GM21390 (cell line): ENCODE measurements around the gene PARD3B.

Experiments
- ATAC-seq: cut with Tn5 transposase; IDR thresholded peaks from one replicate; pipeline ENCODE4 v1.9.1; 2021; ENCODE audit not compliant: unreplicated experiment

PARD3B gene

GRCh38 chr2:205041472-205042130 lies 496.3 kb downstream of the PARD3B start:
- no peak for ATAC-seq

DNA sequence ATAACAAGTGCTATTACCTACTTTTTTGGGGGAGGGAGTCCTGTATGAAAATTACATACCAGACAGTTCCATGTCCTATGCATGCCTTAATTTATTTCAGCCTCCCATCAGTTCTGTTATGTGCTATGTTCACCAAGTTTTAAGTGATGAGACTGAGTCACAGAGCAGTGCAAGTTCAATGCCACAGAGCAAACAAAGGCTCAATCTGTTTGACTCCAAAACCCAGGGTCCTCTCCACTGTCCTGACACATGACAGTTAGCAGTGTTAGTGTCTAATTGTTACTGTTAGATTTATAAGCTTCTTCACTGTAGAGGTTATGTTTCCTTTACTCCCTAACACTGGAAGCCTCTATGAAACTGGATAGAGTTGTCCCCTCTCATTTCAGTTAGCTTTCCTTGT lies 498.0 kb downstream of the PARD3B start:
- no peak for ATAC-seq

GRCh38 chr2:205045706-205046105 lies 500.4 kb downstream of the PARD3B start:
- ATAC-seq, result no peak

DNA sequence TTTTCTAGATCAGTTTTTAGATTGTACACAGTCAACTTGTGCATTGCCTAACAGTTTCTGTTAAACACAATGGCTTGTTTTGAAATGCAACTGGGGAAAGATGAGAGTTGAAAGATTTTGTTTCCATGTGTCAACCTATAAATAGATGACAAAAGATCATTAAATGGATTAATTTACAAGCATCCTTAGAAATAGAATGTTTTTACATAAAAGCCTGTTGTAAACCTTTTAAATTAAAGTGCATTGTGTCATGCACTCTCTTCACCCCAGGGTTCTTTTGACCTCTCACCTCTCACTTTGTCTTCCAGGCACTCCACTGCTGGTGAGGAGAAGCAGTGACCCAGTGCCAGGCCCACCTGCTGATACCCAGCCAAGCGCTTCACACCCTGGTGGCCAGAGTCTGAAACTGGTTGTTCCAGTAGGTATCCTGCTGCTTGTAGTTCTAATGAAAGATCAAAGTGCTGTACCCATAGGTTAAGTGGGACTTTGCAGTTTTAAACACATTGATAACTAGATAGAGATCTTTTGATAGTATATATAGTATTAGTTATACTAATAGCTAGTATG lies 502.1 kb downstream of the PARD3B start:
- no peak for ATAC-seq

DNA sequence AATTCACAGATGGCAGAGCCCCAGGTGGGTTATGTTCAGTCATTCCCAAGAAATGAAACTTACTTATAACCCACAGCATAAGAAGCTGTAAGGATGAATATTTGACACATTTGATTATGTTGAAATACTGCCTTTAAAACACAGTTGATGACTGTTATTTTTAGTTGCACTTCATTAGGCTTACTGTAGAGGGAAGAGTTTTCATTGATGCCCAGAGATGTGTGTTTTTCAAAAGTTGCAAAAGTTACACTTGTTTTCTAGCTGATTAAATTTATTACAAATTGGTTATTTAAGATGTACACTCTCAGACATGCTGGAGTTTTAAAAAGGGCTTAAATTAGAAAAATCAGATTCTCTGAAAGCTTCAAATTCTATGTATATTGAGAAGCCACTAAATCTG lies 506.1 kb downstream of the PARD3B start:
- no peak for ATAC-seq

GRCh38 chr2:205052781-205053180 lies 507.5 kb downstream of the PARD3B start:
- ATAC-seq, result no peak

DNA sequence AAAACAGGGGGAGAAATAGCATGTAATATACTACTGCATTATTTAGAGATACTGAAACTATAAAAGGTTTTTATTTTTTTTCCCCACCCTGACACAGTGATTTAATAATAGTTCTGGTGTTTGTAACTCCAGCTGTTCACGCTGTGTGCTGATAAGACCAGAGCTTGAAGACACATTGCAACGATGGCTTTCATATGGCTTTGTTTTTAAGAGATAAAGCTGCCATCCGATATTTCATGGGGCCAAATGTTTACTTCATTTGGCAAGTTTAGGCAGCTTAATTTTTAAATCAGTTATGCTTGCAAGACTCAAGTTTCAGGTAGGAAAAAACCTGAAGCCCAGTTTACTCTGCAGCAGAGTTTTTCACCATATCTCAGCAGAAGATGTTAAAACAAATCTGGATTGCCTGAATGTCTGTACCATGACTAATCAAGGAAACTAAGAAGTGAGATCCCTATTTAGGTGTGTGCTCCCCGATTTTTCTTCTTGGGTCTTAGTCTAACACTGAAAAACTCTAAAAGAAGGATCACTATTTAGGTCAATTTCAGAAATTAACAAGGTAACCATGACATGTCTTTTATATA lies 508.6 kb downstream of the PARD3B start:
- no peak for ATAC-seq

GRCh38 chr2:205054789-205055188 lies 509.5 kb downstream of the PARD3B start:
- ATAC-seq, result no peak

GRCh38 chr2:205055251-205055650 lies 510.0 kb downstream of the PARD3B start:
- ATAC-seq, result no peak

GRCh38 chr2:205056151-205056561 lies 510.9 kb downstream of the PARD3B start:
- no peak for ATAC-seq

DNA sequence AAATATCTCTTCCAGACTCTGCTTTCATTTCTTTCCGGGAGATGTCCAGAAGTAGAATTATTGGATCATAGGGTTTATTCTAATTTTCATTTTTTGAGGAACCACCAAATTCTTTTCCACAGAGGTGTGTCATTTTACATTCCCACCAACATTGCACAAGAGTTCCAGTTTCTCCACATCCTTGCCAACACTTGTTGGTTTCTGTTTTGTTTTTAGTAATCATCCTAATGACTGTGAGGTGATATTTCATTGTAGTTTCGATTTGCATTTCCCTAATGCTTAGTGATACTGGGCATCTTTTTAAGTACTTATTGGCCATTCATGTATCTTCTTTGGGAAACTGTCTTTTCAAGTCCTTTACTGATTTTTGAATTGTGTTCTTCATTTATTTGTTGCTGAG lies 513.1 kb downstream of the PARD3B start:
- no peak for ATAC-seq

GRCh38 chr2:205060269-205060668 lies 515.0 kb downstream of the PARD3B start:
- no peak for ATAC-seq

DNA sequence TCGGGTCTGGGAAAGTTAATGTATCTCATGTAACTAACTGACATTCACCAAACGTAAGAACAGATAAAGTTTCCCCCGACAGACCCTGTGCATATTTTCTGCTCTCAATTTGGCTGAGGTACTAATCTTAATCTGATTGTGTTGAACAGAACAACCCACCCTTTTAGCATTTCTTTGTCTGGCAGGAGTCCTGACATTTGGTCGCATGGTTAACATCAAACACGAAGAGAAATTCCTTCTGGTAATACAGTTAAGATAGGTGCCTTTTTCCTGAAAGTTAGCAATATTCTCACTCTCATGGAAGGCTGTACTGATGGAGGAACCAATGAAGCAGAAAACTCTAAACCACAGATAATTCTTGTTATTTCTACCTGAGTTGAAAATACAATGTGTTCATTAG lies 520.8 kb downstream of the PARD3B start:
- no peak for ATAC-seq

- ATAC-seq, result no peak
Observed at GRCh38 chr2:205069928-205070327, 524.7 kb downstream of the PARD3B start.

DNA sequence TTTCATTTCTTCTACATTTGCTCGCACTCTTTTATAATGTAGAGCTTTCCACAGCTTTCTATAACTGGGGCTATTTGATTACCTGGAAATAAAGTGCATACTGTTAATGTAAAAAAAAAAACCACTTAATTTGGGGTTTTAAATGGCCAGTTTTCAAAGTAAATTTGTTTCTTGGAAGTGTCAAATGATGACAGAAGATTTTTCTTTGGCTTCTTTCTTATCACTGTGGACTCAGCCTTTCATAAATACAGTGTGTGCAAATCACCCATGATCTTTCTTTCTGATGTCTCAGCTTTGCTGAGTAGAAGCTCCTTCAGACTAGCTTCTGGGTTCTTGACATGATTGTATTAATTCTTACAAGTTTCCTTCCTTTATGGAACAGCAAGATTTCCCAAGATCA lies 525.6 kb downstream of the PARD3B start:
- ATAC-seq, result no peak

DNA sequence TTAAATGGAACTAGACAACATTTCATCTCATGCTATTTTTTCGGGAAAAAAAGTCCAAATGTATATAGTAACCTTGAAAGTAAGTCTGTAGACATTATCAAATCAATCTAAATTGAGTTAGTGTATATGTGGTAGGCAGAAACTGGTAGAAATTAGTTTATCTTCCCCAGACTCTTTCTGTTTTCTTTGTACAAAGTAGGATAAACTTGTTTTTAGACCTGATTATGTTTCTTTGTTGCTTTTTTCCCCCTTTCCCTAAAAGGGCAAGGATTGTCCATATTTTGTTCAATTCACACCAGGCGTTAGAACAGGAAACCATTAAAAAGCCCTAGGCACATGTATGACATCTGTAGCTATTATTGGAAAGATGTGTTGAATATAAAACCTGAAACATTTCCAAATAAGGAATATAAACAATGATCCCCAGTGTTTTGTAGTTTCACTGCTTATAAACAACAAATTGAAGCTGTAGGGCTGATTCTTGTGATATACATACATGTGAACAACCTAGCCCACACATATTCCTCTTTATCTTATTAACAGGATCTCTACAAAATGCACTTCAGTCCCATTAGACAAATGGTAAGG lies 528.3 kb downstream of the PARD3B start:
- no peak for ATAC-seq

DNA sequence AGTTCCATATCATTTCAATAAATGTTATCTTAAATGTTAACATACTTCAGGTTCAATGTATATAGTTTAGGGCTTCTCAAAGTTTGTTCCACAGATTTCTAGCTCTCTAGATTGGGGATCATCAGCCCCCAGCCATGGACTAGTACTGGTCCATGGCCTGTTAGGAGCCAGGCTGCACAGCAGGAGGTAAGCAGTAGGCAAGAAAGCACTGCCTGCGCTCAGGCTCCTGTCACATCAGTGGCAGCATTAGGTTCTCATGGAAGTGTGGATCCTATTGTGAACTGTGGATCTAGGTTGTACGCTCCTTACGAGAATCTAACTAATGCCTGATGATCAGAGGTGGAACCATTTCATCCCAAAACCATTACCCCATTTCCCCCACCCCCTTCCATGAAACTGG lies 531.1 kb downstream of the PARD3B start:
- no peak for ATAC-seq

- ATAC-seq, result no peak
Observed at GRCh38 chr2:205077159-205077558, 531.9 kb downstream of the PARD3B start.

DNA sequence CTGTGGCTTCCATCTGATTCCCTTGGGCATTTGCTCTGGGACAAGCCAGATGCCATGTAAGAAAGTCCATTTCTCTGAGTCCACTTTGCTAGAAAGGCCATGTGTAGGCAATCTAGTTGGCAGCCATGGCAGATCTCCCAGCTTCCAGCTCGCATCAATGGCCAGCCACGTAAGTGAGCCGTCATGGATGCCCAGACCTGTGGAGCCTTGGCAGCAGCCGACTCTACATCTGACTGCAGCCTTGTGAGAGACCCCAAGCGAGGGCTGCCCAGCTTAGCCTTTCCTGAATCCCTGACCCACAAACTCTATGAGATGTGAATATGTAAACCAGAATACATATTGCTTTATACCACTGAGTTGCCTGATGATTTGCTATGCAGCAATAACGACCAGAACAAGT lies 533.5 kb downstream of the PARD3B start:
- ATAC-seq, result no peak

GRCh38 chr2:205079173-205079572 lies 533.9 kb downstream of the PARD3B start:
- ATAC-seq, result no peak

- no peak for ATAC-seq
Observed at GRCh38 chr2:205086662-205087061, 541.4 kb downstream of the PARD3B start.

DNA sequence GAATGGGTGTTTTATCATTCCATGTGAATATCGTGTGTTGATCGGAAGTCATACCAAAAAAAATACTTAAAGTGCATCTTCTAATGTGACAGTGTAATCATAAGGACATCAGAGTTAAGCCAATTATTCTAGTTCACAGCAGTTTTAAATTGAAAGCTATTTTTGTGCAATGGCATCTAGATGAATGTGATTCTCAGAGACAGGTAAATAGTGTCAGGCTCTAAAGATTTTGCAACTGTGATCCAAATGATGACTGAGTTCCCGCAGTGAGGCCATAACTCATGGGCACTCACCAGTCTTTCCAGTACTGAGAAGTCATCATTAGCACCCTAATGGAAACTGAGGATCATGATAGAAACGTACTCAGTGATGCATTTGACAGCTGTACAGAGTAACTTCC lies 542.6 kb downstream of the PARD3B start:
- no peak for ATAC-seq
